OCI-LY7 (cell line): ENCODE data around the gene BLM. TPM values are rescaled to one million over a fixed set of nuclear protein-coding genes. Genes with fewer than 3 reads are reported as not detected.

Experiments used
- BruUV-seq: library from RNA; stranded (reverse); fragments of 400-500 nt; replicated peaks from 2 replicates; lab custom pipeline; 2021; lab: Mats Ljungman, UMichigan
- CTCF ChIA-PET: fragments of 300-600 bp; sonication (Branson Sonifier 250); formaldehyde crosslinking; loops from one replicate; lab custom pipeline; 2022; ENCODE audit warnings: antibody characterized with exemption; ENCODE audit not compliant: unreplicated experiment; lab: Charles Lee
- POLR2A ChIA-PET: fragments of 300-600 bp; sonication (Branson Sonifier 250); formaldehyde crosslinking; loops from one replicate; lab custom pipeline; 2022; ENCODE audit warnings: antibody characterized with exemption; lab: Charles Lee
- DNase-seq: peaks from one replicate; pipeline ENCODE4 v3.0.0-alpha.2; 2015; ENCODE audit warnings: low spot score
- H2AFZ ChIP-seq: fragments of 200-600 bp; sonication (generic), shearing (Covaris generic); 2 replicates; pipeline ENCODE4 v1.6.1; 2014; ENCODE audit warnings: mild to moderate bottlenecking, antibody characterized with exemption, low read length, moderate library complexity
- H3K27ac ChIP-seq: fragments of 200-600 bp; sonication (generic); 2 replicates; pipeline ENCODE4 v1.5.1; 2014; ENCODE audit warnings: mixed run types, low read depth, mild to moderate bottlenecking, moderate library complexity, low read length, inconsistent platforms; ENCODE audit not compliant: poor library complexity, severe bottlenecking
- H3K36me3 ChIP-seq: fragments of 200-600 bp; sonication (generic); 2 replicates; pipeline ENCODE4 v1.6.1; 2014; ENCODE audit warnings: mild to moderate bottlenecking, antibody characterized with exemption, low read length, moderate library complexity, mixed read lengths; ENCODE audit not compliant: insufficient read depth
- H3K4me1 ChIP-seq: fragments of 200-600 bp; sonication (generic); 2 replicates; pipeline ENCODE4 v1.5.1; 2014; ENCODE audit warnings: mild to moderate bottlenecking, low read length; ENCODE audit not compliant: insufficient read depth, poor library complexity, severe bottlenecking
- H3K4me2 ChIP-seq: fragments of 200-600 bp; sonication (generic); 2 replicates; pipeline ENCODE4 v1.6.1; 2014; ENCODE audit warnings: mild to moderate bottlenecking, low read length
- H3K4me3 ChIP-seq: fragments of 200-600 bp; sonication (generic); 2 replicates; pipeline ENCODE4 v1.5.1; 2014; ENCODE audit warnings: mild to moderate bottlenecking, low read depth, low read length; ENCODE audit not compliant: poor library complexity, severe bottlenecking
- H3K79me2 ChIP-seq: fragments of 200-600 bp; sonication (generic); 2 replicates; pipeline ENCODE4 v1.6.1; 2016; ENCODE audit warnings: low read depth, mild to moderate bottlenecking, low read length, moderate library complexity, mixed read lengths; ENCODE audit not compliant: insufficient read depth
- H3K9me2 ChIP-seq: fragments of 200-600 bp; sonication (generic); 2 replicates; pipeline ENCODE4 v1.6.1; 2016; ENCODE audit warnings: mild to moderate bottlenecking, low read length, mixed read lengths; ENCODE audit not compliant: insufficient read depth
- H3K9me3 ChIP-seq: fragments of 200-600 bp; sonication (generic); 2 replicates; pipeline ENCODE4 v1.6.1; 2014; ENCODE audit warnings: mild to moderate bottlenecking, mixed run types, low read length, mixed read lengths
- H4K20me1 ChIP-seq: fragments of 200-600 bp; sonication (generic); 2 replicates; pipeline ENCODE4 v1.6.1; 2014; ENCODE audit warnings: mild to moderate bottlenecking, antibody characterized with exemption, low read length, moderate library complexity, mixed read lengths; ENCODE audit not compliant: insufficient read depth
- EZH2phosphoT487 ChIP-seq: fragments of 200-600 bp; sonication (generic); IDR thresholded peaks from 2 replicates; pipeline ENCODE4 v1.6.1; 2018; ENCODE audit warnings: low read depth, borderline replicate concordance, mild to moderate bottlenecking, mixed run types, antibody characterized with exemption, low read length, moderate library complexity, mixed read lengths
- intact Hi-C: fragments of 100-400 bp; cut with micrococcal nuclease; formaldehyde crosslinking; loops from one replicate; pipeline ENCODE4 v1.10.0; 2022; ENCODE audit not compliant: unreplicated experiment
- total RNA-seq, 2 experiments: library from RNA; depleted of rRNA in 1 of 2; stranded (reverse); fragments of >200 nt in 1 of 2; shearing (Covaris generic) in 1 of 2; gene quantifications; 2 replicates each; pipeline ENCODE4 v1.2.3, GENCODE V29; 2014 to 2022
- TF ChIP-seq, protein P1 (sequence below): fragments of 200-600 bp; sonication (generic); conservative IDR thresholded peaks from 2 replicates; pipeline ENCODE4 v1.5.1; 2014; ENCODE audit warnings: mild to moderate bottlenecking, antibody characterized with exemption, low read length, moderate library complexity, mixed read lengths

BLM gene
- total RNA-seq, 2 experiments from 2014 or later = 47.1 to 51.8 TPM

DNA sequence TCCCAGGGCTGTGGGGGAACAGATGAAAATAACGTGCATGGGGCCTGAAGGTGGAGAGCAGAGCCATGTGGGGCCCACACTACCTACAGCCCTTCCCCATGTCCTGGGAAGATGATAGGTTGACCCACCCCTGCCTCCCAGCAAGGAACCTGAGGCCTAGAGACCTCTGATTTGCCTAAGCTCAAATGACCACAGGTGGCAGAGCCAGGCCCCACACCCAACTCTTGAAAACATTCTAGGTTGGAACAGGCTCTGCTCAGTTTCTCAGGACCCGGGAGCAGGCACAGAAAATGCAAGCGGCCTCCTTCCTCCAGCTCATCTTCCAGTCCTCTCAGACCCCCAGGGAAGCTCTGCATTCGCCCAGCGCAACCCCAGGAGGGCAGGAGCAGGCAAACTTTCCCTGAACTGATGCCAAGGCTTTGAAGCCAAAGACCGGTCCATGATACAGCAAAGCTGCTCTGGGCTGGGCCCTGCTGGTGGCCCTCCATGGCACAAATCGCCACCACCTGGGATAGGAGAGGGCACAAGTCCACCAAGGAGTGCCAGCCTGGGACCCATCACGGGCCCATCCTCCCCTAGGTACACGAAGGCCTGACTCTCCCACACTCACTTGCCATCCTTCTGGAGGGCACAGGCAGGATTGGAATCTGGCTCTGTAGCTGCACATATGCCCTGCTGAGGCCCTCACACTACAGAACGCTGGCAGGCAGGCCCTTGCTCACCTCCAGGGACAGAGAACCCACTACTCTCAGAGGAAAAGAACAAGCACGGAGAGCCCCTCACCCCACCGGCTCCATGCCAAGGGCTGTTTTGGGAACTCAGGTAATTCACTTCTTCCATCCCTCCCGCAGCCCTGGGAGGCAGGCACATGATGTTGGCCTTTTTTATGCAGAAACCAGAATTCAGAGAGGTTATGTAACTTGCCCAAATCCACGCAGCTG lies 100.2 kb downstream of the BLM start:
- TF ChIP-seq, protein P1, sequence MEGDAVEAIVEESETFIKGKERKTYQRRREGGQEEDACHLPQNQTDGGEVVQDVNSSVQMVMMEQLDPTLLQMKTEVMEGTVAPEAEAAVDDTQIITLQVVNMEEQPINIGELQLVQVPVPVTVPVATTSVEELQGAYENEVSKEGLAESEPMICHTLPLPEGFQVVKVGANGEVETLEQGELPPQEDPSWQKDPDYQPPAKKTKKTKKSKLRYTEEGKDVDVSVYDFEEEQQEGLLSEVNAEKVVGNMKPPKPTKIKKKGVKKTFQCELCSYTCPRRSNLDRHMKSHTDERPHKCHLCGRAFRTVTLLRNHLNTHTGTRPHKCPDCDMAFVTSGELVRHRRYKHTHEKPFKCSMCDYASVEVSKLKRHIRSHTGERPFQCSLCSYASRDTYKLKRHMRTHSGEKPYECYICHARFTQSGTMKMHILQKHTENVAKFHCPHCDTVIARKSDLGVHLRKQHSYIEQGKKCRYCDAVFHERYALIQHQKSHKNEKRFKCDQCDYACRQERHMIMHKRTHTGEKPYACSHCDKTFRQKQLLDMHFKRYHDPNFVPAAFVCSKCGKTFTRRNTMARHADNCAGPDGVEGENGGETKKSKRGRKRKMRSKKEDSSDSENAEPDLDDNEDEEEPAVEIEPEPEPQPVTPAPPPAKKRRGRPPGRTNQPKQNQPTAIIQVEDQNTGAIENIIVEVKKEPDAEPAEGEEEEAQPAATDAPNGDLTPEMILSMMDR = no peak
- TF ChIP-seq EZH2phosphoT487 = no peak
- Histone ChIP-seq H3K9me2 (no peaks in the 10 kb centered on the region), H3K27ac (peak overlapping the region; percentile 67), H3K36me3 (peaks cover 37% of the 10 kb centered on the region), H3K4me1 (peaks cover 33% of the 10 kb centered on the region), H2AFZ (no peak overlapping the region), H3K4me3 (no peak overlapping the region), H3K79me2 (no peaks in the 10 kb centered on the region), H3K9me3 (no peaks in the 10 kb centered on the region), H4K20me1 (no peaks in the 10 kb centered on the region), H3K4me2 (peak overlapping the region; percentile 56; the same call in 1 of the 2 replicates)
- BruUV-seq = no TSS peak
- intact Hi-C loops = loop anchor here (1.0 kb wide), 3 partner anchors 31 to 69 kb away; no protein-coding TSS in a partner anchor
- POLR2A ChIA-PET = interaction anchor here (0.6 to 1.4 kb wide), 7 partner anchors 22 to 338 kb away, joined by 3 to 6 read pairs (median 3); no protein-coding TSS in a partner anchor
- no peak for DNase-seq
- CTCF ChIA-PET = interaction anchor here (1.1 to 1.4 kb wide), 2 partner anchors 117 kb away, joined by 3 read pairs; partner anchors contain the start of gene UNC45A

DNA sequence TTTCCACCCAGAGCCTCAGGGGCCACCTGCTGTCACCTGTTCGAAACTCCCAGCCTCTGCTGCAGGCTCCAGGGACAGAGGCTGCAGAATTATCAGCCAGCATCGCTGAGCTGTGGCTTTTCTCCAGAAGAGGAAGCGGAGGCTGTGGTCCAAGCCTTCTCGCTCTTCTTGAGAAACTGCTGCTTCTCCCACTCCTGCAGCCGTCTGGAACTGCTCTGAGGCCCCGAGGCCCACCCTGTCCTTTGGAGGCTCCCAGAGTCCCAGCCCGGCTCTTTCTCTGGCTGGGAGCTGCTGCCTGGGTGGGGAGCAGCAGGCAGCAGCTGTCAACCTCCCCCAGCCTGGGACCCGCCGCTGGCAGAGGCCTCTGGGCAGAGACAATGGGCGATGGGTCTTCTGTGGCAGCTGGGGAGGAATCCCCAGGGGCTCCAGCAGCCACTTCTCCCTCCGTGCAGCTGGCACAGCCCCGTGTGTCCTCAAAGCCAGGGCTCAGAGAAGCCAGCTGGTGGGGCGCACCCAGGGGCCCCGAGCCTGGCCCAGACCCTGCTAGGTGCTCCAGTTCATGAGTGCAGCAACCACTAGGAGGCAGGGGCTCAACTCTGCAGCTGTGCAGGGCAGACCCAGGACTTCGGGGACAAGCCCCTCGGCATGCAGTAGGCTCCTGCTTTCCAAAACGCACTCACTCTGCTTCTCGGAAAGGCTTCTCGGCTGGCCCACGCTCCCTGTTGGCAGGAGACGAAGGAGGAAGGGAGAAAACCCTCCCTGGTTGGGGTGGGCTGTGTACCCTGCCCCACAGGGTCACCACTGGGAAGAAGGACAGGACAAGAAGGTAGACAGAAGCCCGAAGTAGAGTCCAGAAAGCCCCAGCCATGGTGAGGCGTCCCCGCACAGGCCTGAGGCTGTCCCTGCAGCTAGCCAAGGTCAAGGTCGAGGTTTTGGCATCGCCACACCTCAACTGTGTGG lies 101.4 kb downstream of the BLM start:
- Histone ChIP-seq H4K20me1 (no peaks in the 10 kb centered on the region), H3K27ac (peak overlapping the region; percentile 67), H3K4me1 (peaks cover 33% of the 10 kb centered on the region), H3K4me3 (peak overlapping the region; percentile 10), H2AFZ (peak overlapping the region; percentile 16; the same call in 1 of the 2 replicates), H3K9me3 (no peaks in the 10 kb centered on the region), H3K4me2 (peak overlapping the region; percentile 56), H3K9me2 (no peaks in the 10 kb centered on the region), H3K79me2 (no peaks in the 10 kb centered on the region), H3K36me3 (peaks cover 25% of the 10 kb centered on the region)
- DNase-seq = peak; percentile 86
- intact Hi-C loops = loop anchor here (1.0 kb wide), 3 partner anchors 32 to 68 kb away; no protein-coding TSS in a partner anchor
- POLR2A ChIA-PET = interaction anchor here (0.5 to 1.4 kb wide), 8 partner anchors 10 to 1482 kb away, joined by 3 to 5 read pairs (median 3); no protein-coding TSS in a partner anchor
- TF ChIP-seq EZH2phosphoT487 = no peak
- TF ChIP-seq, protein P1 = peak; percentile 75
- BruUV-seq = no TSS peak
- CTCF ChIA-PET = interaction anchor here (0.6 to 1.4 kb wide), 4 partner anchors 21 to 118 kb away, joined by 3 to 6 read pairs (median 4); partner anchors contain the start of gene UNC45A
